ENCODE measurements around the gene KCTD18. TPM values are rescaled to one million over a fixed set of nuclear protein-coding genes. Genes with fewer than 3 reads are reported as not detected.

The KCTD18 gene
- total and polyA plus RNA-seq, 2 of the 8 experiments (the other 6 are each of a cell fraction or from before 2014, with no cell fraction given) = 1.6 to 3.1 TPM

GRCh38 chr2:200443916-200444315 lies 66.0 kb downstream of the KCTD18 start:
- Histone ChIP-seq H3K27me3 (replicated peaks in 1 of 4; ENCODE audit: control insufficient read depth in 3 of 4, extremely low read depth in 1 of 4, insufficient read depth in 3 of 4, low read length in 3 of 4) (no peaks in the 10 kb centered on the region), H3K14ac (ENCODE audit: insufficient read length) (no peak overlapping the region), H3K9ac (replicated peaks in 1 of 4; ENCODE audit: extremely low read depth in 1 of 4, low read depth in 3 of 4, low read length in 3 of 4) (no peak overlapping the region), H3K23me2 (ENCODE audit: low read depth, low read length) (no peaks in the 10 kb centered on the region), H2BK20ac (ENCODE audit: low read length) (no peak overlapping the region), H3K4me1 (replicated peaks in 1 of 4; ENCODE audit: control insufficient read depth in 3 of 4, insufficient read depth in 4 of 4, low read length in 3 of 4) (no peaks in the 10 kb centered on the region), H3K4me3 (ENCODE audit: extremely low read depth in 1 of 4, insufficient read depth in 2 of 4, low read depth in 3 of 4, low read length in 4 of 4) (no peak overlapping the region), H4K5ac (ENCODE audit: insufficient read length, low read depth, low read length) (no peak overlapping the region), H3K4ac (replicated peaks; ENCODE audit: insufficient read length, low read depth, low read length) (no peak overlapping the region), H3K23ac (ENCODE audit: insufficient read length) (no peak overlapping the region), H3K9me3 (ENCODE audit: insufficient read depth in 2 of 2, low read depth in 1 of 2, low read length in 1 of 2) (no peaks in the 10 kb centered on the region), H4K91ac (replicated peaks; ENCODE audit: insufficient read length, low read length) (no peak overlapping the region), H2AFZ (ENCODE audit: low read length) (no peak overlapping the region), H2BK5ac (ENCODE audit: low read depth, low read length) (no peak overlapping the region), H3K18ac (ENCODE audit: extremely low read depth, low read length) (no peak overlapping the region), H2BK15ac (ENCODE audit: low read length) (no peak overlapping the region), H2AK5ac (ENCODE audit: low read depth, low read length) (no peak overlapping the region), H4K8ac (ENCODE audit: extremely low read depth, insufficient read depth, low read length) (no peak overlapping the region), H2BK12ac (ENCODE audit: low read depth, low read length) (no peak overlapping the region), H2BK120ac (replicated peaks; ENCODE audit: low read depth, low read length) (no peak overlapping the region), H3K4me2 (ENCODE audit: insufficient read depth in 1 of 2, low read depth in 2 of 2, low read length in 2 of 2) (no peak overlapping the region), H3K79me1 (ENCODE audit: low read depth, low read length) (no peaks in the 10 kb centered on the region), H3K79me2 (ENCODE audit: control insufficient read depth in 1 of 2, insufficient read depth in 2 of 2, low read length in 2 of 2) (no peaks in the 10 kb centered on the region), H4K20me1 (replicated peaks in 1 of 2; ENCODE audit: control insufficient read depth in 1 of 2, insufficient read depth in 2 of 2, low read length in 2 of 2) (no peaks in the 10 kb centered on the region), H3K36me3 (ENCODE audit: control insufficient read depth in 2 of 4, insufficient read depth in 4 of 4, low read length in 3 of 4) (peaks cover 3 to 62% (median 45%) of the 10 kb centered on the region in 4 experiments; a peak in 7 of 8 replicates), H3K27ac (ENCODE audit: low read depth, low read length) (no peak overlapping the region), H3K56ac (replicated peaks; ENCODE audit: insufficient read length, low read depth, low read length) (no peak overlapping the region)
- FAIRE-seq (no peak), DNase-seq (ENCODE audit: low read depth in 1 of 2, low spot score in 2 of 2) (no peak)
- 96% methylated on average over 3 of the region's 3 CpGs; no CpG with 5 or more reads in 1 of the 2 experiments for WGBS, 2 experiments (ENCODE audit: extremely low coverage in 1 of 2, insufficient coverage in 1 of 2, insufficient read length in 1 of 2, insufficient replicate concordance in 2 of 2, low coverage in 1 of 2, low lambda C conversion rate in 2 of 2, missing lambda C conversion rate in 1 of 2)
- ChIA-PET CTCF (ENCODE audit: partially characterized antibody) (interaction anchor here (1.0 to 1.9 kb wide), 4 partner anchors 8 to 459 kb away, joined by 3 to 9 read pairs (median 4); no protein-coding TSS in a partner anchor), POLR2A (ENCODE audit: partially characterized antibody) (interaction anchor here (2.2 kb wide), 1 partner anchor 10 kb away, joined by 5 read pairs; no protein-coding TSS in a partner anchor)
- TF ChIP-seq MAFK (IDR thresholded peaks at IDR 0.05; ENCODE audit: low read depth, low read length) (no peak), JUN (IDR thresholded peaks at IDR 0.05; ENCODE audit: low read depth, low read length) (no peak), SAP30 (IDR thresholded peaks at IDR 0.05; ENCODE audit: insufficient read depth, insufficient replicate concordance, low read length) (no peak), CHD1 (IDR thresholded peaks at IDR 0.05; ENCODE audit: low read depth, low read length) (no peak), HDAC6 (IDR thresholded peaks at IDR 0.05; ENCODE audit: low read depth, low read length) (no peak)
